GM19193 (cell line): Measurements from ENCODE around the gene GALNT6.
A peak's percentile ranks its signal among the peaks of the same experiment; 100 is the strongest.

Source experiments
- POLR2A ChIP-seq: IDR thresholded peaks from 4 replicates; pipeline ENCODE4 v1.6.1; 2011; ENCODE audit not compliant: insufficient read depth, insufficient read length; ENCODE audit errors: extremely low read depth

Gene GALNT6, protein sequence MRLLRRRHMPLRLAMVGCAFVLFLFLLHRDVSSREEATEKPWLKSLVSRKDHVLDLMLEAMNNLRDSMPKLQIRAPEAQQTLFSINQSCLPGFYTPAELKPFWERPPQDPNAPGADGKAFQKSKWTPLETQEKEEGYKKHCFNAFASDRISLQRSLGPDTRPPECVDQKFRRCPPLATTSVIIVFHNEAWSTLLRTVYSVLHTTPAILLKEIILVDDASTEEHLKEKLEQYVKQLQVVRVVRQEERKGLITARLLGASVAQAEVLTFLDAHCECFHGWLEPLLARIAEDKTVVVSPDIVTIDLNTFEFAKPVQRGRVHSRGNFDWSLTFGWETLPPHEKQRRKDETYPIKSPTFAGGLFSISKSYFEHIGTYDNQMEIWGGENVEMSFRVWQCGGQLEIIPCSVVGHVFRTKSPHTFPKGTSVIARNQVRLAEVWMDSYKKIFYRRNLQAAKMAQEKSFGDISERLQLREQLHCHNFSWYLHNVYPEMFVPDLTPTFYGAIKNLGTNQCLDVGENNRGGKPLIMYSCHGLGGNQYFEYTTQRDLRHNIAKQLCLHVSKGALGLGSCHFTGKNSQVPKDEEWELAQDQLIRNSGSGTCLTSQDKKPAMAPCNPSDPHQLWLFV

GRCh38 chr12:51391283-51392123, at the start of gene GALNT6:
Gene GALNT6 (minus strand): TSS chr12:51391406. CDS start chr12:51379781, 11,625 bp downstream.
- TF ChIP-seq POLR2A, result peak; percentile 72

DNA sequence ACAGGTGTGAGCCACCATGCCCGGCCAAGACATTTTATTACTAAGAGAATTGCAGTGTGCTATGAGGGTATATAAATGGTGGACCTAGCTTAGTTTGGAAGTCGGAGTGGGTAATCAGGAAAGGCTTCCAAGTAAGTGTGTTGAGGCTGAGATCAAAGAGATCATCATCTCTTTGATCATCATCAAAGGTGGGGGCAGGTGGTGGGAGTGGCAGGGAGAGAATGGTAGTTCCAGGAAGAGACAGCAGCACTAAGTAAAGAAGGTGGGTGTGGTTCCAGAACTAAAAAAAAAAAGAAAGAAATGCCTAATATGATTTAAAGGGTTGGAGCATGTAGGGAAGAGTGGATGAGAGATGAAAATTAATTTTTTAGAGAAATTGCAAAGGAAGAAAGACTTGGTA, 48.1 kb upstream of the GALNT6 start:
- no peak for TF ChIP-seq POLR2A

DNA sequence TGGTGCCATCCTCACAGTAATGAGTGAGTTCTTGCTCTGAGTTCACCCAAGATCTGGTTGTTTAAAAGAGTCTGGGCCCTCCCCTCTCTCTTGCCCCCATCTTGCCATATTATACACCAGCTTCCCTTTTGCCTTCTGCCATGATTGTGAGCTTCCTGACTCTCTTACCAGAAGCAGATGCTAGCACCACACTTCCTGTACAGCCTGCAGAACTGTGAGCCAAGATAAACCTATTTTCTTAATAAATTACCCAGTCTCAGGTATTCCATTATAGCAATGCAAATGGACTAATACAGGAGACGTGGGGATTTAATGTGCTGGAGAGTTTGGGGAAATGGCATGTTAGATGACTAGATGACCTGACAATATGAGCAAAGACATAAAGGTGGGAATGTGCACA, 46.2 kb upstream of the GALNT6 start:
- TF ChIP-seq POLR2A, result no peak

GRCh38 chr12:51434305-51434704, 43.1 kb upstream of the GALNT6 start:
- TF ChIP-seq POLR2A, result no peak

- TF ChIP-seq POLR2A, result no peak
These were observed 41.7 kb upstream of the GALNT6 start for GRCh38 chr12:51432921-51433320.

DNA sequence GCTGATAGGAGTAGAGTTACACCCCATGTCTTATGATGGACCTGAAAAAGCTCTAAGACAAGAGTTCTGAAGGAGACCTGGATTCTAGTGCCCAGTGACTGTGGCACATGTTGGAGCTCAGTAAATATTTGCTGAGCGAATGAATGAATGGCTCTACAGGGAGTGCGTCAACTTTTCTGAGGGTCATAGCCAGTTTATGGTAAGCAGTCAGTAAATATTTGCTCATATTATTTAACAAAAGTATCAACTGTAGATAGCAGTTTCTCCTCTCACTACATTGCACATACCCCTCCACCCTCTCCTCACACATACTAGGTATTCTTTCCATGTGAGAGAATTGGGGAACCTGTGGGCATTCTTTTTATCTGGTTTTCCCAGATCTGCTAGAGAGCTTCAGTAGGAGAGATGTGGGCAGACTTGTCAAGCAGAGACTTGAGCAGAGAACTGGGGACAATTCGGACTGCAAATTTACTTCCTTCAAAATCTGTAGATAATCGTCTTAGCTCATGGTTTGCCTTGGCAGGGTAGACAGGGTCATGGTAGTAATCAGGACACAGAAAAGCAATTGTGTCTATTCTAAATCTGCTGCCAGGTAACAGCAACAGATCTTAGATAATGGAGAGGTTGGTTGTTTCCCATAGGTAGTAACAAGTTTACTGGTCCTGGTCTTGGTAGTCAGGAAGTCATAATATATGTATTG, 39.1 kb upstream of the GALNT6 start:
- no peak for TF ChIP-seq POLR2A

DNA sequence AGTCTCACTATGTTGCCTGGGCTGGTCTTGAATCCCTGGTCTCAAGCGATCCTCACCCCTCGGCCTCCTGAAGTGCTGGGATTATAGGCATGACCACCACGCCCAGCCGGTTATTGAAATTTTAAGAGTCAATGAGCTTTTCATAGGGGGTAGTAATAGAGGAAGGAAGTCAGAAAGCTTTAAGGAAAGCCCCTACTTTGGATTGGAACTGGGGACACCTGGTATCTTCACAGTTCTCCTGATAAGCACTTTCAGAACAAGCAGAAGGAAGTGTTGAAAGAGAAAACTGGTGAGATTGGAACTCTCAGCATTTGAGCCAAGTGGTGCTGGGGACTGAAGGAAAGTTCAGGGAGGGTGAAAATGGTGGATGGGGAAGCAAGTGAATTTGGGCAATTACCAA, 38.5 kb upstream of the GALNT6 start:
- TF ChIP-seq POLR2A, result no peak

DNA sequence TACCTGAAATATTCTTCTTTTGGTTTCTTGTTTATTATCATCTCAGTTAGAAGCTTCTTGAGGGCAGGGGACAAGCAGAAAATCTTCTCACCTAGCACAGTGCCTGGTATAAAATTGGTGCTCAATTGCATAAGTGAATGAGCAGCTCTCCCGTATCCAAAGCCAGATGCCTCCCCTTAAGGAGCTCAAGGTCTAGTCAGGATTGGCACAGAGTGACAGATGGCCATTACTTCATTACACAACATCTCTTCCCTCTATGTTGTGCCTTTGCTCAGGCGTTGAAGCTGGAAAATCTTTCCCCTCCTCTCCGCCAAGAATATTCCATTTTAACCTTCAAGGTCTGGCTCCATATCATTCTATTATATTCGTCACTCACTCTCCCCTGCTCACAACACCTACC, 37.0 kb upstream of the GALNT6 start:
- no peak for TF ChIP-seq POLR2A

- TF ChIP-seq POLR2A, result no peak
These were observed 33.7 kb upstream of the GALNT6 start, which contains the start of gene SLC4A8 for GRCh38 chr12:51424662-51425539. Gene SLC4A8 (plus strand): TSS chr12:51424831. CDS start chr12:51424988, 157 bp downstream.

DNA sequence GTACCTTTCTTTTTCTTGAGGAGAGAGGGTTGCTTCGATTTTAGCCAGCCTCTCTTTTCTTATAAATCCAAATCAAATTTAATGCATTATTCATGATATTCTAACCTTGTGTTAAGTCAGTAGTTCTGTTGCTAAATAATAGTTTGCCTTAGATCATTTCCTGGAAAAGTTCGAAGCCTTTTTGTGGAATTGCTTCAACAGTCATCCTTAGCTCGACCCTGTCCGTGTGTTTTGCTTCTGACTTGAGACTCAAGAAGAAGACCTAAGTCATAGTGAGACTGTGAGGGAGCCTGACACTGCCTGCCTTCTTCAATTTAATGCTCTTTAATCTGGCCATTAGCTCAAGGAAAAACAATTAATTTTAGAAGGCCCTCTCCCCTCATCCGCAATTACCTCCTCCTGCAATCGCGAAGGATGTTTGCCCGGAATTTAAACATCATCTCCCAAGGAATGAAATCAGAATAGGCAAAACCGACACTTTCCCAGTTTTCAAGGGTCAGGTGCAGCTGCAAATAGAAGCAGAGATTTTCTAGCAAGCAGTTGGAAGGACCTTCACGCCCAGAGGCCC, 33.0 kb upstream of the GALNT6 start:
- TF ChIP-seq POLR2A, result no peak

GRCh38 chr12:51421266-51421884, 30.2 kb upstream of the GALNT6 start:
- TF ChIP-seq POLR2A, result no peak

DNA sequence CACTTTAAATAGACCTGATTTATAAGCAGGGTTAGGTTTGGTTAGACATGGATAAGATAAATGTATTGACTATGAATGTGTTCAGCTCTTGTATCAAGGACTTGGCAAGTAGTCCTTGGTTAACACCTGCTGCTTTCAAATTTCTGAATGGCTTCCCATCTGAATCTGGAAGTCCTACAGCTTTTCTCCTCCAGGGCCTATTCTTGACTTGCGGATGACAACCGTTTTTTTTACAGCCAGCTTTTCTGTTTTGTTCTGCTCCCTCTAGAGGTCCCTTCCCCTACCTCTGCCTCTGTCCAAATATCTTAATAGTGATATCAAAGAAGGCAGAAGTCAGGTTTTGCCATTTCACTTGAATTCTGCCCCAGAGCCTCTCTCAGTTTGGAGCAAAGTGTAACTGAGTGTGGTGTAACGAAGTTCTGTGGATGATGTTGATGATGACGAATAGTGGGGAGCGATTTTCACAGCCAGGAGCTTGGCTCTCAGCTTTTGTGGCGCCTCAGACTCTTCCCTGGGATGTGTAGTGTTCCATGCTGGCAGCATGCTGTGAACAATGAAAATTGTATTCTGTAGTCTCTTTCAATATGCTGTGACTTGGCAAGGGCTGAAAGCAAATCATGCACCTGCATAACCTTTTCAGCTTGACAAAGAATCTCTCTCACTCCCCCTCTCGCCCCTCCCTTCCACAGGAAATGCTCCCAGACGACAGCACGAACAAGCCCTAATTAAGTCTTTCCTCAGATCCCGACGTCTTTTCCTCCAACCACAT, 28.4 kb upstream of the GALNT6 start:
- TF ChIP-seq POLR2A, result no peak
